Gastroesophageal sphincter (tissue), 4 donors: ENCODE results near the gene TTC7B. TPM values are rescaled to one million over a fixed set of nuclear protein-coding genes. Genes with fewer than 3 reads are reported as not detected.

Experiments
- ATAC-seq: fragments of 150-250 bp; one replicate; pipeline ENCODE4 v1.9.1; 2016; ENCODE audit warnings: mild to moderate bottlenecking, moderate library complexity
- H3K27ac ChIP-seq, 4 donors: fragments of 200-600 bp; sonication (generic) in 3 of 4; 1 replicate in 3 of 4; 2 replicates in 1 of 4; pipeline ENCODE4 v1.5.1; 2016 to 2019
- H3K27me3 ChIP-seq: fragments of 200-600 bp; sonication (generic); one replicate; pipeline ENCODE4 v1.5.1; 2019
- H3K36me3 ChIP-seq, 2 donors: fragments of 200-600 bp; sonication (generic); one replicate each; pipeline ENCODE4 v1.5.1; 2019; ENCODE audit warnings: control low read depth in 1 of 2
- H3K4me1 ChIP-seq, 3 donors: fragments of 200-600 bp; sonication (generic); 1 replicate in 2 of 3; 2 replicates in 1 of 3; pipeline ENCODE4 v1.5.1; 2016 to 2019; ENCODE audit warnings: control low read depth in 2 of 3
- H3K4me3 ChIP-seq, 2 donors: fragments of 200-600 bp; sonication (generic); one replicate each; pipeline ENCODE4 v1.5.1; 2019; ENCODE audit warnings: mild to moderate bottlenecking in 1 of 2, moderate library complexity in 1 of 2
- H3K9me3 ChIP-seq, 3 donors: fragments of 200-600 bp; sonication (generic); one replicate each; pipeline ENCODE4 v1.5.1; 2017 to 2019; ENCODE audit warnings: control low read depth in 2 of 3
- EP300 ChIP-seq: sonication (generic); formaldehyde crosslinking; IDR thresholded peaks from one replicate; pipeline ENCODE4 v1.6.1; 2017; ENCODE audit warnings: antibody characterized with exemption, mild to moderate bottlenecking
- POLR2A ChIP-seq, 2 donors: fragments of 450-650 bp; IDR thresholded peaks; one replicate each; pipeline ENCODE4 v1.6.1; 2017; ENCODE audit warnings: antibody characterized with exemption in 2 of 2, mild to moderate bottlenecking in 2 of 2, moderate library complexity in 1 of 2
- POLR2AphosphoS5 ChIP-seq: sonication (generic); formaldehyde crosslinking; IDR thresholded peaks from one replicate; pipeline ENCODE4 v1.6.1; 2017; ENCODE audit warnings: antibody characterized with exemption
- WGBS, 2 donors: methylation state at CpG; one replicate each; pipeline ENCODE4 v1.1.5; 2018; ENCODE audit warnings: low coverage in 1 of 2; 5-methylcytosine and 5-hydroxymethylcytosine counted together
- total RNA-seq, 4 donors: library from RNA; depleted of rRNA; stranded (reverse); fragments of >200 nt; gene quantifications; one replicate each; pipeline ENCODE4 v1.1.0, GENCODE V29; 2016
- TF ChIP-seq, protein P1 (sequence below), 4 experiments: fragments of 200-600 bp in 2 of 4; fragments of 450-650 bp in 2 of 4; sonication (generic) in 1 of 4; IDR thresholded peaks; one replicate each; pipeline ENCODE4 v1.5.1; 2017 to 2019; ENCODE audit warnings: antibody characterized with exemption in 4 of 4, mild to moderate bottlenecking in 2 of 4, moderate library complexity in 2 of 4

Gene TTC7B
- total RNA-seq, 4 donors from 2014 or later = 59.0 to 170 (median 64.1) TPM

DNA sequence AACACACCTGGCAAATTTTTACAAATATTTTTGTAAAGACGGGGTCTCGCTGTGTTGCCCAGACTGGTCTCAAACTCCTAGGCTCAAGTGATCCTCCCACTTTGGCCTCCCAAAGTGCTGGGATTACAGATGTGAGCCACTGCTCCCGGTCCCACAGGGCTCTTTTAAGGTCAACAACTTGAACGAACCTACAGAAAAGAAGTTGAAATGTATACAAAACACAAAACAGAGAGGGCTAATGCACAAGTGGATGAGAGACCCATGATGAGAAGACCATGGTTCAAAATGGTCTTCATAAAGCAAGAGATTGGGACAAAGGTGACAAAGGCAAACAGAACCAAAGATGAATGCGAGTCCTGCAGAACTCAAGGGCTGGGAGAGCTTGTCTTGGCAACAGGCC, 328.0 kb downstream of the TTC7B start:
- no peaks in the 10 kb centered on the region for H3K36me3 ChIP-seq
- H3K4me3 ChIP-seq = no peak overlapping the region
- peaks cover 0 to 33% (median 15%) of the 10 kb centered on the region in 3 donors for H3K4me1 ChIP-seq
- H3K27ac ChIP-seq = no peak overlapping the region
- ATAC-seq = no peak
- no peaks in the 10 kb centered on the region for H3K9me3 ChIP-seq
- 70 to 100% methylated on average over 2 to 4 of the region's 5 CpGs for WGBS, 2 donors
- no peaks in the 10 kb centered on the region for H3K27me3 ChIP-seq
- TF ChIP-seq, protein P1, sequence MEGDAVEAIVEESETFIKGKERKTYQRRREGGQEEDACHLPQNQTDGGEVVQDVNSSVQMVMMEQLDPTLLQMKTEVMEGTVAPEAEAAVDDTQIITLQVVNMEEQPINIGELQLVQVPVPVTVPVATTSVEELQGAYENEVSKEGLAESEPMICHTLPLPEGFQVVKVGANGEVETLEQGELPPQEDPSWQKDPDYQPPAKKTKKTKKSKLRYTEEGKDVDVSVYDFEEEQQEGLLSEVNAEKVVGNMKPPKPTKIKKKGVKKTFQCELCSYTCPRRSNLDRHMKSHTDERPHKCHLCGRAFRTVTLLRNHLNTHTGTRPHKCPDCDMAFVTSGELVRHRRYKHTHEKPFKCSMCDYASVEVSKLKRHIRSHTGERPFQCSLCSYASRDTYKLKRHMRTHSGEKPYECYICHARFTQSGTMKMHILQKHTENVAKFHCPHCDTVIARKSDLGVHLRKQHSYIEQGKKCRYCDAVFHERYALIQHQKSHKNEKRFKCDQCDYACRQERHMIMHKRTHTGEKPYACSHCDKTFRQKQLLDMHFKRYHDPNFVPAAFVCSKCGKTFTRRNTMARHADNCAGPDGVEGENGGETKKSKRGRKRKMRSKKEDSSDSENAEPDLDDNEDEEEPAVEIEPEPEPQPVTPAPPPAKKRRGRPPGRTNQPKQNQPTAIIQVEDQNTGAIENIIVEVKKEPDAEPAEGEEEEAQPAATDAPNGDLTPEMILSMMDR (IDR thresholded peaks at IDR 0.05) = no peak
- TF ChIP-seq POLR2A (IDR thresholded peaks at IDR 0.05) (no peak), EP300 (no peak), POLR2AphosphoS5 (no peak)

- Histone ChIP-seq H3K36me3 (no peaks in the 10 kb centered on the region), H3K9me3 (no peaks in the 10 kb centered on the region), H3K27me3 (no peaks in the 10 kb centered on the region), H3K4me3 (no peak overlapping the region), H3K4me1 (peaks cover 0 to 33% (median 15%) of the 10 kb centered on the region in 3 donors), H3K27ac (no peak overlapping the region)
- TF ChIP-seq EP300 (no peak), POLR2A (IDR thresholded peaks at IDR 0.05) (no peak), POLR2AphosphoS5 (no peak)
- TF ChIP-seq, protein P1 (IDR thresholded peaks at IDR 0.05) = no peak
- WGBS, 2 donors = 96 to 100% methylated on average over 1 to 4 of the region's 4 CpGs
- ATAC-seq = no peak
Measured at GRCh38 chr14:90487462-90487861, 328.8 kb downstream of the TTC7B start.

GRCh38 chr14:90487031-90487430, 329.2 kb downstream of the TTC7B start:
- Histone ChIP-seq H3K36me3 (no peaks in the 10 kb centered on the region), H3K4me1 (peaks cover 0 to 29% (median 14%) of the 10 kb centered on the region in 3 donors), H3K27ac (no peak overlapping the region), H3K9me3 (peaks cover 0 to under 1% (median 0%) of the 10 kb centered on the region in 3 donors), H3K27me3 (no peaks in the 10 kb centered on the region), H3K4me3 (no peak overlapping the region)
- no peak for TF ChIP-seq POLR2AphosphoS5
- TF ChIP-seq EP300 = no peak
- no peak for TF ChIP-seq POLR2A (IDR thresholded peaks at IDR 0.05)
- TF ChIP-seq, protein P1 (IDR thresholded peaks at IDR 0.05) = no peak
- 40% methylated on average over 1 of the region's 4 CpGs; no CpG with 5 or more reads in 1 of the 2 donors for WGBS, 2 donors
- no peak for ATAC-seq

DNA sequence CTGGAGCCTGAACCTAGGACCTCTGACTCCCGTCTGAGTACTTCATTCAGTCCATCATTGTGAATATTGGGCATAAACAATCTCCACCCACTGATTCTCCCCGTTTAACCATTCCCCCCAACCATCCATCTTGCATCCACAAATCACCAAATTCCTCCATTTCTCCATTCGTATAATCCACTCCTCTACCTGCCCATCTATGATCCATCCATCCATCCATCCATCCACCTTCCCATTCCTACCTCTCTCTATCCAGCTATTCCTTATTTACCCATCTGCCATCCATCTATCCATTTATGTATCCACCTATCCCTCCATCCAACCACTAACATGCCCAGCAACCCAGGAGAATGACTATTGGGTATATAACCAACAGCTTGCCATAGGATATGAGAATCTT, 331.9 kb downstream of the TTC7B start:
- Histone ChIP-seq H3K27me3 (no peaks in the 10 kb centered on the region), H3K4me3 (no peak overlapping the region), H3K9me3 (peaks cover 0 to 9% (median 0%) of the 10 kb centered on the region in 3 donors), H3K36me3 (no peaks in the 10 kb centered on the region), H3K4me1 (peaks cover 0 to 5% (median 0%) of the 10 kb centered on the region in 3 donors), H3K27ac (no peak overlapping the region)
- TF ChIP-seq EP300 (no peak), POLR2A (IDR thresholded peaks at IDR 0.05) (no peak)
- WGBS, 2 donors = 76 to 90% methylated on average over 2 to 3 of the region's 3 CpGs
- no peak for ATAC-seq

GRCh38 chr14:90483571-90483974, 332.7 kb downstream of the TTC7B start:
- WGBS, 2 donors = 33% methylated on average over 11 of the region's 11 CpGs; no CpG with 5 or more reads in 1 of the 2 donors
- Histone ChIP-seq H3K36me3 (no peaks in the 10 kb centered on the region), H3K27ac (no peak overlapping the region), H3K27me3 (no peaks in the 10 kb centered on the region), H3K4me3 (no peak overlapping the region), H3K9me3 (peaks cover 0 to 9% (median 0%) of the 10 kb centered on the region in 3 donors), H3K4me1 (peaks cover 0 to 5% (median 0%) of the 10 kb centered on the region in 3 donors)
- no peak for ATAC-seq
- TF ChIP-seq, protein P1 (IDR thresholded peaks at IDR 0.05) = no peak
- TF ChIP-seq POLR2A (IDR thresholded peaks at IDR 0.05) = no peak
- no peak for TF ChIP-seq POLR2AphosphoS5
- no peak for TF ChIP-seq EP300
